Mesenteric fat pad (tissue), 1 donor: ENCODE results near the gene MRS2. TPM values are rescaled to one million over a fixed set of nuclear protein-coding genes. Genes with fewer than 3 reads are reported as not detected.
"Not testable (repeated sequence)": the region's sequence is repeated elsewhere in the genome, so short reads cannot be mapped to it uniquely, and the experiment has no call there.

Experiments used
- DNase-seq: peaks from one replicate; pipeline ENCODE4 v3.0.0-alpha.2; 2020; ENCODE audit warnings: low spot score
- total RNA-seq: library from RNA; stranded (reverse); fragmentation: NEBNext Ultra II Directional; extraction: Animal tissue kit (Norgen Biotek cat#: 25700); gene quantifications from one replicate; pipeline ENCODE4 v1.2.1, GENCODE V29; 2021
- donor health status: DM: yes; HTN: yes; CAD: no.

MRS2 gene
- total RNA-seq, 1 donor from 2014 or later, result 20.6 TPM

GRCh38 chr6:24385536-24386269 is 17.0 kb upstream of the MRS2 start:
- no peak for DNase-seq

DNA sequence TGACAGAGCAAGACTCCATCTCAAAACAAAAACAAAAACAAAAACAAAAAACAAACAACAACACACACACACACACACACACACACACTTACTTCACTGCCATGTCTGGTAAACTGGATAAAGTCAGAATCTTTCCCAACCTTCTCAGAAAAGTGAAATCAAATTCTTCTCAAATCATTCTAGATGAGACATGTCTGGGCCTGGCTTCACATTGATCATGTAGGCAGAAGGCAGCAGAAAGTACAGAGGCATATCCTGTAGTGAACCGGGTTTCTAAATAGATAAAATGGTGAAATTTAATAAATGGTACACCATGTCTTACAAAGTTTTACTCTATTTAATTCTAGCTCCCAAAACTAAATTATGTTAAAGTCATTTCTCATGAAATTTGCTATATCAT is 14.9 kb upstream of the MRS2 start:
- DNase-seq, result no peak

GRCh38 chr6:24391208-24391607 is 11.5 kb upstream of the MRS2 start:
- no peak for DNase-seq

DNA sequence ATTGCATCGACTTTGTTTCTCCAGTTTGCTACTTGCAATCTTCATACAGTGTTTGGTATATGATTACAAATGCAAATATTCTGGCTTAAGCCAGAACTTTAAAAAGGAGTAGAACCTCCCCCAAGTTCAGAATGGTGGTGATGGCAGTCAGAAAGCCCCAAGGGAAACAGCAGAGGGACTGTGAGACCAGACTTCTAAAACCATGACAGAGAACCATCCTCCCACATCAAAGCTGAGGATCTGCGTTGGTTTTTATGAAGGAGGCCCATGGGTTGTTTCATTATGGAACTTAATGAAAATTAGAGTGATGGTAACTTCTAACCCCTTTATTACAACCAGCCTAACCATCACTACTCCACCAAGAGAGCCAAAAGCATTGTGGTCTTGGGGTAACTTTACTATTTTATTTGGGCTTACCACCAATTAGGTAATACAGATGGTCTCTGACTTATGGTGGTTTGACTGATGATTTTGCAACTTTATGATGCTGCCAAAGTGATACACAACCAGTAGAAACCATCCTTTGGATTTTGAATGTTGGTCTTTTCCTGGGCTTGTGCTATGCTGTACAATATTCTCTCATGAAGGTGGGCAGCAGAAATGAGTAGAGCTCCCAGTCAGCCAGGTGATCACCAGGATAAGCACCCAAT is 10.9 kb upstream of the MRS2 start:
- DNase-seq, result no peak

DNA sequence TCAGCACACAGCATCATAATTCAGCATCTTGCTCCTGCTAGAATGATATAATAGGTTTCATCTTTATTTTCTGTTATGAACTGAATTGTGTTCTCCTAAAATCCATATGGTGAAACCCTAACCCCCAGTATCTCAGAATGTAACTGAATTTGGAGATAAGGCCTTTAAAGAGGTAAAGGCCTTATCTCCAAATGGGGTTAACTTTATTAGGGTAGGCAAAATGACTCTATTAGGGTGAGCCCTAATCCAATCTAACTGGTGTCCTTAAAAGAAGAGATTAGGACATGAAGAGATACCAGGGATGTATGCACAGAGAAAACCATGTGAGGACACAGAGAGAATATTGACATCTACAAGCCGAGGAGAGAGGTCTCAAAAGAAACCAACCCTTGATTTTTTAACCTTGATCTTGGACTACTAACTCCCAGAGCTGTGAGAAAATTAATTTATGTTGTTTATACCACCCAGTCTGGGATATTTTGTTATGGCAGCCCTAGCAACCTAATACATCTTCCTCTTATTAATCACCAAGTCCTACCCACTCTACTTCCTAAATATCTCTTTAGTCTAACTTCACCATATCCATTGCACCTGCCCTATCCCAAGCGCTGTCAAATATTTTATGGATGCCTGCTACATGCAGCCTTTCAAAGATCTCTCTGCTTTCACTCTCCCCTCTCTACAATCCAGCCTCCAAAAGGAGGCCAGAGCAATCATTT is 8.5 kb upstream of the MRS2 start:
- no peak for DNase-seq

DNA sequence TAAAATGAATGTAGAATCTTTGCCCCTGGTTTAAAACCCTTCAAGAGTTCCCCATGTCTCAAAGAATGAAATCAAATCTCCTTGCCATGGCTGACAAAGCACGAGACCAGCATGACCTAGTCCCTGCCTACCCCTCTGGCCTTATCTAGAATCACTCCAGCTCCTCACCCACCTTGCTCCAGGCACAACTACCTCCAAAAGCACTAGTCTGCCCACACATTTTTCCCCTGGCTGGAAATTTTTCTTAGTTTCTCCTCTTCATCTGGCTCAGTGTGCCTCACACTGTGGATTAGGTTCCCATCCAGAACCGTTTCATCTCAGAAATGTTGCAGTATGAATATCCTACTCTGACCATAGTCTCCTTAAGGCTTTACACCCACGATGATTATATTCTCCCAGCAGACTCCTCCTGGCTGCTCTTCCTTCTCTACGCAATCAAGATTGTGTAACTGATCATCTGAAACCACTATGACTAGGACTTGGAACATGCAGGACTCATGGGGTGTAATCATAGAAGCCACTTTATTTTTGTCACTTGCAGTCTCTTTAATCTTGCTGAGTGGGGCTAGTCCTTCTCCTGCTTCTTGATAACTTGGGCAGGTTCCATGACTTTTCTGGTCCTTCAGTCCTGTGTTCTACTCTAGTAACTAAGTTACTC is 7.8 kb upstream of the MRS2 start:
- no peak for DNase-seq

GRCh38 chr6:24396824-24397223 is 5.9 kb upstream of the MRS2 start:
- DNase-seq, result no peak

DNA sequence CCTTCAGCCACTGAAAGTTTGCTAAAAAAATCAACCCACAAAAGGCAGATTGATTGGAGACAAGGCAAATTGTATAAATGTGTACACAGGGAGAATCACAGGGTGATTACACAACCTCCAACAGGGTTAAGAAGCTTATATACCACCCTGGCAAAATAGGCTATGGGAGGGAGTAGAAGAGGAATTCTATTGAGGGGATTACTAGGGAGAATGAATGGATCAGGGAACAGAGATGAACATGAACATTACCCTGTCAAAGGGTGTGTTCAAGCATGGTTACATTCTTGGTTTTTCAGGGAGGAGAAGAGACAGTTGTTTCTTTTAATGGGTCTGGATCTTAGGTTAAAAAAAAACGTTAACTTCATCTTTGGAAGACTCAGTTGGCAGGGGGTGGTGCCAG is 5.1 kb upstream of the MRS2 start:
- no peak for DNase-seq

DNA sequence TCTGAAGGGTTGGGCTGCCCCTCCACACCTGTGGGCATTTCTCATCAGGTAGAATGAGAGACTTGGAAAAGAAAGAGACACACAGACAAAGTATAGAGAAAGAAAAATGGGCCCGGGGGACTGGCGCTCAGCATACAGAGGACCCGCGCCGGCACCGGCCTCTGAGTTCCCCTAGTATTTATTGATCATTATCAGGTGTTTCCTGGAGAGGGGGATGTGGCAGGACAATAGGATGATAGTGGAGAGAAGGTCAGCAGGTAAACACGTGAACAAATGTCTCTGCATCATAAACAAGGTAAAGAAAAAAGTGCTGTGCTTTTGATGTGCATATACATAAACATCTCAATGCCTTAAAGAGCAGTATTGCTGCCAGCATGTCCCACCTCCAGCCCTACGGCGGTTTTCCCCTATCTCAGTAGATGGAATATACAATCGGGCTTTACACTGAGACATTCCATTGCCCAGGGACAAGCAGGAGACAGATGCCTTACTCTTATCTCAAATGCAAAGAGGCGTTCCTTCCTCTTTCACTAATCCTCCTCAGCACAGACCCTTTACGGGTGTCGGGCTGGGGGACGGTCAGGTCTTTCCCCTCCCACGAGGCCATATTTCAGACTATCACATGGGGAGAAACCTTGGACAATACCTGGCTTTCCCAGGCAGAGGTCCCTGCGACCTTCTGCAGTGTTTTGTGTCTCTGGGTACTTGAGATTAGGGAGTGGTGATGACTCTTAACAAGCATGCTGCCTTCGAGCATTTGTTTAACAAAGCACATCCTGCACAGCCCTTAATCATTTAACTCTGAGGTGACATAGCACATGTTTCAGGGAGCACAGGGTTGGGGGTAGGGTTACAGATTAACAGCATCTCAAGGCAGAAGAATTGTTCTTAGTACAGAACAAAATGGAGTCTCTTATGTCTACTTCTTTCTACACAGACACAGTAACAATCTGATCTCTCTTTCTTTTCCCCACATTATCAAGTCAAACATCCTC is 2.4 kb upstream of the MRS2 start:
- not testable (repeated sequence) for DNase-seq

GRCh38 chr6:24401458-24401857 is 1.3 kb upstream of the MRS2 start:
- DNase-seq, result no peak

GRCh38 chr6:24403501-24403824 is 727 bp downstream of the MRS2 start:
- DNase-seq, result no peak

GRCh38 chr6:24405262-24405661 is 2.5 kb downstream of the MRS2 start:
- DNase-seq, result no peak

GRCh38 chr6:24408719-24409410 is 6.1 kb downstream of the MRS2 start:
- no peak for DNase-seq

DNA sequence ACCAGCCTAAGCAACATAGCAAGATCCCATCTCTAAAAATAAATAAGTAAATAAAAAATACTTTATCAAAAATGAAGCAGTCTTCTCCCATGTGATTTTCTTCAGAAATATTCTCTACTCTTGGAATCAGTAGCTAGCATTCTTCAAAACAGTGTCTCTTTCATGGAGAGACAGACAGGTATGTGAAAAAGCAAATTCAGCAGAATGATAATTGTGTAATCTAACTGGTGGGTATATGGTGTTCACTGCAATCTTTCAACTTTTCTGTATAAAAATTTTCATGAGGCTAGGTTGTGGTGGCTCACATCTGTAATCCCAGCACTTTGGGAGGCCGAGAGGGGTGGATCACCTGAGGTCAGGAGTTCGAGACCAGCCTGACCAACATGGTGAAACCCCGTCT is 7.9 kb downstream of the MRS2 start:
- no peak for DNase-seq

GRCh38 chr6:24412294-24412693 is 9.6 kb downstream of the MRS2 start:
- DNase-seq, result no peak

DNA sequence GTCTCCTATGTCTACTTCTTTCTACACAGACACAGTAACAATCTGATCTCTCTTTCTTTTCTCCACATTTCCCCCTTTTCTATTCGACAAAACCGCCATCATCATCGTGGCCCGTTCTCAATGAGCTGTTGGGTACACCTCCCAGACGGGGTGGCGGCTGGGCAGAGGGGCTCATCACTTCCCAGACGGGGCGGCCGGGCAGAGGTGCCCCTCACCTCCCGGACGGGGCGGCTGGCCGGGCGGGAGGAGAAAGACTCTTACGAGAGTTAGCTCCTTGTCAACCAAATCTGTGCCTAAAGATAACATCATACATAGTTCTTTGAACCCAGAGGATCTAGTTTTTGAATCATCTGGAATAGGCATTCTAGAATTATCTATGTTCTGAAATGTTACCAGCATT is 11.8 kb downstream of the MRS2 start:
- not testable (repeated sequence) for DNase-seq

DNA sequence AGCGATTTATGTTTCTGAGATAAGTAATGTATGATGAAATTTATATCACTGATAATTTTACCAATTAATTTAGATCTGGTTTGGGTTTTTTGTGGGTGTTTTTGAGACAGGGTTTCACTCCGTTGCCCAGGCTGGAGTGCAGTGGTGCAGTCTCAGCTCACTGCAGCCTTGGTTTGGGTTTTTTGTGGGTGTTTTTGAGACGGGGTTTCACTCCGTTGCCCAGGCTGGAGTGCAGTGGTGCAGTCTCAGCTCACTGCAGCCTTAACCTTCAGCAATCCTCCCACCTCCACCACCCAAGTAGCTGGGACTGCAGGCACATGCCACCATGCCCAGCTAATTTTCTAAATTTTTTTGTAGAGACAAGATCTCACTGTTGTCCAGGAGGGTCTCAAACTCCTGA is 13.0 kb downstream of the MRS2 start:
- DNase-seq, result no peak

- DNase-seq, result no peak
Measured at GRCh38 chr6:24419526-24419925, 16.8 kb downstream of the MRS2 start.

DNA sequence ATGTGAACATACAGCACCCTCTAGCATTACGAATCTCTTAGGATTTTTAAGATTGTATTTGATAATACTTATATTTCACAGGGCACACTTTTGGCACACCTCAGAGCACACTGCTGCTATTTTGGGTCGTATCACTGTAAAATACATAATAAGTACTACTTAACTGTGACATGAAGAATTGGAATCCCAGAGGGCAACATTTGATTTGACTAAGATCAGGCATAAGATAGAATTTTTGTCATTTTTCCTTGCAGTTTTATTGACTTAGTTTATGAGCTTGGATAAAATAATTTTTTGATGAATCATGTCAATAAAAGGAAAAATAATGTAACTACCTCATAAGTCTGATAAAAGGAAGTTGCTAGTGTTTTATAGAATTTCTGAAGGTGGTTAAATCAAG is 22.4 kb downstream of the MRS2 start:
- DNase-seq, result no peak

DNA sequence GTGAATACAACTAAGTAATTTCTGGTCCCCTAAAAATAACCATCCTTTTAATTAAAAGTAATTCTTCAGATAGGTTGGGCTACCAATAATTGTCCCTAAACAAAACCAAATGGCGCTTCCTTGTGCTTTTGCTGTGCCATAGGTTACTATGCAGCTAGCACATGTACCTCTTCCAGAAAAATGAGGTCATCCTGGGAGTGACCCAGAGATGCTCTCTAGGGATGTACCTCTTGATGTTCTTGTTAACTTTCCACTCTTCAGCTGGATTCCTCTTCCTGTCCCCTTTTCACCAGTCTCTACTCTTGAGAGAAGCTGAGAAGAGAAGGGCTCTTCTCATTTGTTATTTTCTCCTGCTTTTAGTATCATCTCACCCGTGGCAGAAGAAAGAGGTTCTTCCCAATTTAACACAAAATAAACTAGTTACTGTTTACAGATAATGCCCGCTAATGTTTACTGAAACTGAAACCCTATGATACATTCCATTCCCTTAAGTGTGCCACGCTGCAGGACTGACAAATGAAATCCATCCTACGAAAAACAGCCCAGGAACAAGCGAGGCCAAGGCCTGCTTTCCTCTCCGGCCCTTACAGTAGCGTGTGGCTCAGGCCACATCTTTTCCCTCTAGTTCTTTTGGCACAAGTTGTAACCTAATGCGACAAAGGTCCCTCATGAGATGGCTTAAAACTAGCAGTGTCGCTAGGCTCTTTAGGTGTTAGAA is 24.2 kb downstream of the MRS2 start:
- no peak for DNase-seq
